DOHH2 (cell line): ENCODE results near the gene OBSCN.

Experiments used
- H3F3A ChIP-seq: fragments of 200-600 bp; sonication (generic), shearing (Covaris generic); 2 replicates; pipeline ENCODE4 v1.6.0; 2016; ENCODE audit warnings: antibody characterized with exemption, mild to moderate bottlenecking; ENCODE audit not compliant: control insufficient read depth, insufficient read depth
- H3K27ac ChIP-seq: fragments of 200-600 bp; sonication (generic); 2 replicates; pipeline ENCODE4 v1.5.1; 2014; ENCODE audit warnings: low read depth, mild to moderate bottlenecking, low read length, moderate library complexity
- H3K27me3 ChIP-seq: fragments of 200-600 bp; sonication (generic); 2 replicates; pipeline ENCODE4 v1.6.1; 2014; ENCODE audit warnings: mild to moderate bottlenecking, low read length, mixed read lengths; ENCODE audit not compliant: control insufficient read depth
- H3K36me3 ChIP-seq: fragments of 200-600 bp; sonication (generic); 2 replicates; pipeline ENCODE4 v1.6.1; 2014; ENCODE audit warnings: mild to moderate bottlenecking, low read length, moderate library complexity, mixed read lengths; ENCODE audit not compliant: control insufficient read depth
- H3K4me1 ChIP-seq: fragments of 200-600 bp; sonication (generic); 2 replicates; pipeline ENCODE4 v1.6.1; 2014; ENCODE audit warnings: mild to moderate bottlenecking, low read length, mixed read lengths; ENCODE audit not compliant: control insufficient read depth
- H3K4me2 ChIP-seq: fragments of 200-600 bp; sonication (generic); 2 replicates; pipeline ENCODE4 v1.6.0; 2014; ENCODE audit warnings: mild to moderate bottlenecking, low read length, moderate library complexity
- H3K4me3 ChIP-seq: fragments of 200-600 bp; sonication (generic); 2 replicates; pipeline ENCODE4 v1.5.1; 2014; ENCODE audit warnings: mild to moderate bottlenecking, low read length, mixed read lengths
- H3K79me2 ChIP-seq: fragments of 200-600 bp; sonication (generic); 2 replicates; pipeline ENCODE4 v1.6.1; 2014; ENCODE audit warnings: mild to moderate bottlenecking, low read length, mixed read lengths; ENCODE audit not compliant: control insufficient read depth
- H3K9me2 ChIP-seq: fragments of 200-600 bp; sonication (generic); replicated peaks from 2 replicates; pipeline ENCODE4 v1.6.1; 2014; ENCODE audit warnings: mild to moderate bottlenecking, low read length, mixed read lengths; ENCODE audit not compliant: control insufficient read depth
- H3K9me3 ChIP-seq: fragments of 200-600 bp; sonication (generic); 2 replicates; pipeline ENCODE4 v1.6.1; 2014; ENCODE audit warnings: antibody characterized with exemption, low read length, mixed read lengths; ENCODE audit not compliant: control insufficient read depth, insufficient read depth
- H4K20me1 ChIP-seq: fragments of 200-600 bp; sonication (generic); 2 replicates; pipeline ENCODE4 v1.6.0; 2014; ENCODE audit warnings: low read depth, mild to moderate bottlenecking, antibody characterized with exemption, low read length, moderate library complexity; ENCODE audit not compliant: control insufficient read depth, insufficient read depth
- EZH2phosphoT487 ChIP-seq: fragments of 200-600 bp; sonication (generic); IDR thresholded peaks from 2 replicates; pipeline ENCODE4 v1.6.1; 2017; ENCODE audit warnings: borderline replicate concordance, mild to moderate bottlenecking, antibody characterized with exemption, low read length, moderate library complexity, mixed read lengths
- TF ChIP-seq, protein P1 (sequence below): fragments of 200-600 bp; sonication (generic); IDR thresholded peaks from one replicate; pipeline ENCODE4 v1.5.1; 2014; ENCODE audit warnings: antibody characterized with exemption, mild to moderate bottlenecking, low read depth, low read length; ENCODE audit not compliant: poor library complexity, severe bottlenecking

The OBSCN gene

DNA sequence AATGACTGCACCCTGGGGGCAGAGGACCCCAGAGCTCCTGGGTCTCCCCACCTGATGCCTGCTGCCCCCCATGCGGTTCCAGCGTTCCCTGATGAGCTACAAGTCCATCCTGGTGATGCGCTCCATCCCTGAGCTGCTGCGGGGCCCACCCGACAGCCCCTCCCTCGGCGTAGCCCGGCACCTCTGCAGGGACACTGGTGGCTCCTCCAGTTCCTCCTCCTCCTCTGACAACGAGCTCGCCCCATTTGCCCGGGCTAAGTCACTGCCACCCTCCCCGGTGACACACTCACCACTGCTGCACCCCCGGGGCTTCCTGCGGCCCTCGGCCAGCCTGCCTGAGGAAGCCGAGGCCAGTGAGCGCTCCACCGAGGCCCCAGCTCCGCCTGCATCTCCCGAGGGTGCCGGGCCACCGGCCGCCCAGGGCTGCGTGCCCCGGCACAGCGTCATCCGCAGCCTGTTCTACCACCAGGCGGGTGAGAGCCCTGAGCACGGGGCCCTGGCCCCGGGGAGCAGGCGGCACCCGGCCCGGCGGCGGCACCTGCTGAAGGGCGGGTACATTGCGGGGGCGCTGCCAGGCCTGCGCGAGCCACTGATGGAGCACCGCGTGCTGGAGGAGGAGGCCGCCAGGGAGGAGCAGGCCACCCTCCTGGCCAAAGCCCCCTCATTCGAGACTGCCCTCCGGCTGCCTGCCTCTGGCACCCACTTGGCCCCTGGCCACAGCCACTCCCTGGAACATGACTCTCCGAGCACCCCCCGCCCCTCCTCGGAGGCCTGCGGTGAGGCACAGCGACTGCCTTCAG lies 163.3 kb downstream of the OBSCN start:
- Histone ChIP-seq H3F3A (no peaks in the 10 kb centered on the region), H3K4me1 (peaks cover 9% of the 10 kb centered on the region), H3K27me3 (no peaks in the 10 kb centered on the region), H3K4me3 (no peak overlapping the region), H3K9me2 (no peaks in the 10 kb centered on the region), H3K9me3 (no peaks in the 10 kb centered on the region), H3K36me3 (no peaks in the 10 kb centered on the region), H4K20me1 (no peaks in the 10 kb centered on the region), H3K4me2 (no peak overlapping the region), H3K79me2 (no peaks in the 10 kb centered on the region), H3K27ac (no peak overlapping the region)
- TF ChIP-seq, protein P1, sequence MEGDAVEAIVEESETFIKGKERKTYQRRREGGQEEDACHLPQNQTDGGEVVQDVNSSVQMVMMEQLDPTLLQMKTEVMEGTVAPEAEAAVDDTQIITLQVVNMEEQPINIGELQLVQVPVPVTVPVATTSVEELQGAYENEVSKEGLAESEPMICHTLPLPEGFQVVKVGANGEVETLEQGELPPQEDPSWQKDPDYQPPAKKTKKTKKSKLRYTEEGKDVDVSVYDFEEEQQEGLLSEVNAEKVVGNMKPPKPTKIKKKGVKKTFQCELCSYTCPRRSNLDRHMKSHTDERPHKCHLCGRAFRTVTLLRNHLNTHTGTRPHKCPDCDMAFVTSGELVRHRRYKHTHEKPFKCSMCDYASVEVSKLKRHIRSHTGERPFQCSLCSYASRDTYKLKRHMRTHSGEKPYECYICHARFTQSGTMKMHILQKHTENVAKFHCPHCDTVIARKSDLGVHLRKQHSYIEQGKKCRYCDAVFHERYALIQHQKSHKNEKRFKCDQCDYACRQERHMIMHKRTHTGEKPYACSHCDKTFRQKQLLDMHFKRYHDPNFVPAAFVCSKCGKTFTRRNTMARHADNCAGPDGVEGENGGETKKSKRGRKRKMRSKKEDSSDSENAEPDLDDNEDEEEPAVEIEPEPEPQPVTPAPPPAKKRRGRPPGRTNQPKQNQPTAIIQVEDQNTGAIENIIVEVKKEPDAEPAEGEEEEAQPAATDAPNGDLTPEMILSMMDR = no peak
- no peak for TF ChIP-seq EZH2phosphoT487

DNA sequence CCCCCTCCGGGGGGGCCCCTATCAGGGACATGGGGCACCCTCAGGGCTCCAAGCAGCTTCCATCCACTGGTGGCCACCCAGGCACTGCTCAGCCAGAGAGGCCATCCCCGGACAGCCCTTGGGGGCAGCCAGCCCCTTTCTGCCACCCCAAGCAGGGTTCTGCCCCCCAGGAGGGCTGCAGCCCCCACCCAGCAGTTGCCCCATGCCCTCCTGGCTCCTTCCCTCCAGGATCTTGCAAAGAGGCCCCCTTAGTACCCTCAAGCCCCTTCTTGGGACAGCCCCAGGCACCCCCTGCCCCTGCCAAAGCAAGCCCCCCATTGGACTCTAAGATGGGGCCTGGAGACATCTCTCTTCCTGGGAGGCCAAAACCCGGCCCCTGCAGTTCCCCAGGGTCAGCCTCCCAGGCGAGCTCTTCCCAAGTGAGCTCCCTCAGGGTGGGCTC lies 163.9 kb downstream of the OBSCN start:
- Histone ChIP-seq H3K27ac (no peak overlapping the region), H3K36me3 (no peaks in the 10 kb centered on the region), H3K79me2 (no peaks in the 10 kb centered on the region), H4K20me1 (no peaks in the 10 kb centered on the region), H3K4me3 (no peak overlapping the region), H3K4me2 (no peak overlapping the region), H3K9me3 (no peaks in the 10 kb centered on the region), H3K9me2 (no peaks in the 10 kb centered on the region), H3K27me3 (no peaks in the 10 kb centered on the region), H3F3A (no peaks in the 10 kb centered on the region), H3K4me1 (peaks cover 9% of the 10 kb centered on the region)
- TF ChIP-seq, protein P1 = no peak
- no peak for TF ChIP-seq EZH2phosphoT487

DNA sequence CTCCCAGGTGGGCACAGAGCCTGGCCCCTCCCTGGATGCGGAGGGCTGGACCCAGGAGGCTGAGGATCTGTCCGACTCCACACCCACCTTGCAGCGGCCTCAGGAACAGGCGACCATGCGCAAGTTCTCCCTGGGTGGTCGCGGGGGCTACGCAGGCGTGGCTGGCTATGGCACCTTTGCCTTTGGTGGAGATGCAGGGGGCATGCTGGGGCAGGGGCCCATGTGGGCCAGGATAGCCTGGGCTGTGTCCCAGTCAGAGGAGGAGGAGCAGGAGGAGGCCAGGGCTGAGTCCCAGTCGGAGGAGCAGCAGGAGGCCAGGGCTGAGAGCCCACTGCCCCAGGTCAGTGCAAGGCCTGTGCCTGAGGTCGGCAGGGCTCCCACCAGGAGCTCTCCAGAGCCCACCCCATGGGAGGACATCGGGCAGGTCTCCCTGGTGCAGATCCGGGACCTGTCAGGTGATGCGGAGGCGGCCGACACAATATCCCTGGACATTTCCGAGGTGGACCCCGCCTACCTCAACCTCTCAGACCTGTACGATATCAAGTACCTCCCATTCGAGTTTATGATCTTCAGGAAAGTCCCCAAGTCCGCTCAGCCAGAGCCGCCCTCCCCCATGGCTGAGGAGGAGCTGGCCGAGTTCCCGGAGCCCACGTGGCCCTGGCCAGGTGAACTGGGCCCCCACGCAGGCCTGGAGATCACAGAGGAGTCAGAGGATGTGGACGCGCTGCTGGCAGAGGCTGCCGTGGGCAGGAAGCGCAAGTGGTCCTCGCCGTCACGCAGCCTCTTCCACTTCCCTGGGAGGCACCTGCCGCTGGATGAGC lies 164.5 kb downstream of the OBSCN start:
- Histone ChIP-seq H3K79me2 (no peaks in the 10 kb centered on the region), H3K9me3 (no peaks in the 10 kb centered on the region), H3K4me2 (no peak overlapping the region), H3K9me2 (no peaks in the 10 kb centered on the region), H3K4me3 (no peak overlapping the region), H3K27ac (no peak overlapping the region), H3K27me3 (no peaks in the 10 kb centered on the region), H3F3A (no peaks in the 10 kb centered on the region), H3K36me3 (no peaks in the 10 kb centered on the region), H3K4me1 (peaks cover 9% of the 10 kb centered on the region), H4K20me1 (no peaks in the 10 kb centered on the region)
- TF ChIP-seq EZH2phosphoT487 = no peak
- TF ChIP-seq, protein P1 = no peak
